Right lobe of liver (tissue), 6 donors: ENCODE measurements around the gene CABP7. TPM values are rescaled to one million over a fixed set of nuclear protein-coding genes. Genes with fewer than 3 reads are reported as not detected.

Source experiments
- ATAC-seq, 4 donors: fragments of 200-7000 bp; cut with Tn5 transposase; one replicate each; pipeline ENCODE4 v1.9.1; 2020; ENCODE audit warnings: mild to moderate bottlenecking in 4 of 4, moderate library complexity in 4 of 4
- DNase-seq, 3 donors: peaks; one replicate each; pipeline ENCODE4 v3.0.0-alpha.2; 2020
- H3K27ac ChIP-seq, 3 donors: fragments of 200-600 bp; one replicate each; pipeline ENCODE4 v1.8.0; 2022
- H3K27me3 ChIP-seq, 2 donors: fragments of 200-600 bp; one replicate each; pipeline ENCODE4 v1.8.0; 2022
- H3K36me3 ChIP-seq, 4 donors: fragments of 200-600 bp; sonication (generic) in 1 of 4; one replicate each; pipeline versions ENCODE4 v1.5.1 to v1.8.0; 2017 to 2022; ENCODE audit warnings: control low read depth in 1 of 4
- H3K4me1 ChIP-seq, 4 donors: fragments of 200-600 bp; sonication (generic) in 1 of 4; one replicate each; pipeline versions ENCODE4 v1.5.1 to v1.8.0; 2017 to 2022; ENCODE audit warnings: control low read depth in 1 of 4
- H3K4me3 ChIP-seq, 3 donors: fragments of 200-600 bp; one replicate each; pipeline ENCODE4 v1.8.0; 2022
- H3K9me3 ChIP-seq, 4 donors: fragments of 200-600 bp; sonication (generic) in 1 of 4; one replicate each; pipeline versions ENCODE4 v1.5.1 to v1.8.0; 2017 to 2022; ENCODE audit warnings: control low read depth in 1 of 4
- POLR2A ChIP-seq: fragments of 450-650 bp; IDR thresholded peaks from one replicate; pipeline ENCODE4 v1.6.1; 2017; ENCODE audit warnings: antibody characterized with exemption, mild to moderate bottlenecking
- WGBS: methylation state at CpG from one replicate; pipeline ENCODE4 v1.1.6; 2018; ENCODE audit warnings: low coverage, low lambda C conversion rate; ENCODE audit not compliant: insufficient coverage; ENCODE audit errors: missing lambda C conversion rate; 5-methylcytosine and 5-hydroxymethylcytosine counted together
- intact Hi-C, 2 donors: fragments of 100-400 bp; cut with DNase I; formaldehyde crosslinking; loops; one replicate each; pipeline versions ENCODE4 v1.11.2 to v1.14.1; 2022
- total RNA-seq, 6 experiments: library from RNA; depleted of rRNA in 2 of 6; stranded (reverse); fragments of >200 nt in 2 of 6; fragmentation: NEBNext Ultra II Directional in 3 of 6; extraction: Animal tissue kit (Norgen Biotek cat#: 25700) in 3 of 6; gene quantifications; one replicate each; pipeline versions ENCODE4 v1.1.0 to v1.2.4, GENCODE V29; 2016 to 2023
- TF ChIP-seq, protein P1 (sequence below), 4 donors: fragments of 200-600 bp in 3 of 4; fragments of 450-650 bp in 1 of 4; IDR thresholded peaks; one replicate each; pipeline versions ENCODE4 v1.5.1 to v1.8.0; 2016 to 2022; ENCODE audit warnings: antibody characterized with exemption in 4 of 4, mild to moderate bottlenecking in 2 of 4
- donor health status: DM: no; HTN: yes; CAD: no.
- donor health status: DM: no; HTN: no; CAD: no.
- donor health status: DM: no; HTN: no; CAD: no.
- donor health status: DM: no; HTN: yes; CAD: no.
- donor health status: DM: no; HTN: yes; CAD: no.

Gene CABP7
- total RNA-seq, 6 experiments from 2014 or later: not detected

DNA sequence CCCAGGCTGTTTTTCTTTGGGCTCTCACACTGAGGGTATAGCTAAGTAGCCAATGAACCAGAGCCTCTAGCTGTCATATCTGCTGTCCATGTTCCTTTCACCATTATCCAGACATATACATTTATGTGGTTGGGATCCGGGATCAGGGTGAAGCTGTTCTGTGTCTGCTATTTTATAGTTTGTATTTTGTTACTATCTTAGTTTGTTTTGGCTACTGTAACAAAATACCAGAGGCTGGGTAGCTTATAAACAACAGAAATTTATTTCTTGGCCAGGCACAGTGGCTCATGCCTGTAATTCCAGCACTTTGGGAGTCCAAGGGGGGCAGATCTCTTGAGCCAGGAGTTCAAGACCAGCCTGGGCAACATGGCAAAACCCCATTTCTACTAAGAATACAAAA is 40.5 kb upstream of the CABP7 start:
- 67% methylated on average over 1 of the region's 1 CpG for WGBS
- Histone ChIP-seq H3K4me3 (no peak overlapping the region), H3K4me1 (no peaks in the 10 kb centered on the region), H3K36me3 (peaks cover 0 to 78% (median 25%) of the 10 kb centered on the region in 4 donors), H3K27ac (no peak overlapping the region), H3K9me3 (no peaks in the 10 kb centered on the region), H3K27me3 (no peaks in the 10 kb centered on the region)
- ATAC-seq (no peak), DNase-seq (no peak)
- TF ChIP-seq, protein P1, sequence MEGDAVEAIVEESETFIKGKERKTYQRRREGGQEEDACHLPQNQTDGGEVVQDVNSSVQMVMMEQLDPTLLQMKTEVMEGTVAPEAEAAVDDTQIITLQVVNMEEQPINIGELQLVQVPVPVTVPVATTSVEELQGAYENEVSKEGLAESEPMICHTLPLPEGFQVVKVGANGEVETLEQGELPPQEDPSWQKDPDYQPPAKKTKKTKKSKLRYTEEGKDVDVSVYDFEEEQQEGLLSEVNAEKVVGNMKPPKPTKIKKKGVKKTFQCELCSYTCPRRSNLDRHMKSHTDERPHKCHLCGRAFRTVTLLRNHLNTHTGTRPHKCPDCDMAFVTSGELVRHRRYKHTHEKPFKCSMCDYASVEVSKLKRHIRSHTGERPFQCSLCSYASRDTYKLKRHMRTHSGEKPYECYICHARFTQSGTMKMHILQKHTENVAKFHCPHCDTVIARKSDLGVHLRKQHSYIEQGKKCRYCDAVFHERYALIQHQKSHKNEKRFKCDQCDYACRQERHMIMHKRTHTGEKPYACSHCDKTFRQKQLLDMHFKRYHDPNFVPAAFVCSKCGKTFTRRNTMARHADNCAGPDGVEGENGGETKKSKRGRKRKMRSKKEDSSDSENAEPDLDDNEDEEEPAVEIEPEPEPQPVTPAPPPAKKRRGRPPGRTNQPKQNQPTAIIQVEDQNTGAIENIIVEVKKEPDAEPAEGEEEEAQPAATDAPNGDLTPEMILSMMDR (IDR thresholded peaks at IDR 0.05): no peak
- no peak for TF ChIP-seq POLR2A
- intact Hi-C loops: no loop called here

GRCh38 chr22:29683536-29683935 is 36.3 kb upstream of the CABP7 start:
- DNase-seq (no peak), ATAC-seq (no peak)
- Histone ChIP-seq H3K4me3 (no peak overlapping the region), H3K27ac (no peak overlapping the region), H3K4me1 (no peaks in the 10 kb centered on the region), H3K27me3 (no peaks in the 10 kb centered on the region), H3K36me3 (peaks cover 0 to 44% (median 11%) of the 10 kb centered on the region in 4 donors), H3K9me3 (no peaks in the 10 kb centered on the region)
- WGBS: 95% methylated on average over 4 of the region's 4 CpGs
- intact Hi-C loops: no loop called here
- TF ChIP-seq POLR2A: no peak
- TF ChIP-seq, protein P1 (IDR thresholded peaks at IDR 0.05): no peak

DNA sequence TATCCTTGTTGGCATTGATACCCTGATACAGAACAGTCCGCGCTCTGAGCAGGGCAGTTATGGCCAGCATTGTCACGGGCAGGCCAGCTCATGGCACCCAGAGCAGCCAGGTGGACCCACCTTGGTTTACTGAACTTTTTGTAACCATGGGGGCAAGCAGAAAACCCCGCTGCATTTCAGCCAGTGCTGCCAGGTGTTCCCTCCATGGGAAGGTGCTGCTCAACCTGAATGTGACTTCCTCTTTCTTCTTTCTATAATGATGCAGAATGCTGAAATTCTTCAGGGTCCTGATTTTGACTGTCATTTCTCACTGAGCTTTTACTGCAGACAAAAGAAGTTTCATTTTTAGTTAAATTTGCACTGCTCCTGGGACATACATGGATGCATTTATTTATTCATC is 35.6 kb upstream of the CABP7 start:
- Histone ChIP-seq H3K4me3 (no peak overlapping the region), H3K27me3 (no peaks in the 10 kb centered on the region), H3K36me3 (peaks cover 0 to 37% (median 8%) of the 10 kb centered on the region in 4 donors), H3K27ac (no peak overlapping the region), H3K9me3 (no peaks in the 10 kb centered on the region), H3K4me1 (no peaks in the 10 kb centered on the region)
- WGBS: 93% methylated on average over 3 of the region's 4 CpGs
- DNase-seq (no peak), ATAC-seq (no peak)
- intact Hi-C loops: no loop called here
- no peak for TF ChIP-seq POLR2A
- TF ChIP-seq, protein P1 (IDR thresholded peaks at IDR 0.05): no peak

GRCh38 chr22:29689206-29689879 is 30.5 kb upstream of the CABP7 start:
- intact Hi-C loops: no loop called here
- no peak overlapping the region for H3K27ac ChIP-seq
- no peaks in the 10 kb centered on the region for H3K9me3 ChIP-seq
- H3K27me3 ChIP-seq: no peaks in the 10 kb centered on the region
- no peaks in the 10 kb centered on the region for H3K4me1 ChIP-seq
- no peak overlapping the region for H3K4me3 ChIP-seq
- peaks cover 0 to 6% (median 2%) of the 10 kb centered on the region in 4 donors for H3K36me3 ChIP-seq
- WGBS: 91% methylated on average over 5 of the region's 5 CpGs
- no peak for TF ChIP-seq POLR2A
- TF ChIP-seq, protein P1 (IDR thresholded peaks at IDR 0.05): no peak
- DNase-seq (no peak), ATAC-seq (no peak)
